Mesenchymal stem cell (in vitro differentiated cells and primary cell): Measurements from ENCODE around the gene PARD3B.

Source experiments
- DNase-seq: peaks from one replicate; pipeline ENCODE4 v3.0.0-alpha.2; 2013
- H2AFZ ChIP-seq: one replicate; pipeline ENCODE4 v1.6.1; 2013; ENCODE audit warnings: low read depth, mild to moderate bottlenecking, control low read depth, inconsistent platforms, low read length, moderate library complexity
- H2AK5ac ChIP-seq: 2 replicates; pipeline ENCODE4 v1.6.1; 2013; ENCODE audit warnings: low read length, moderate library complexity, mild to moderate bottlenecking, inconsistent platforms; ENCODE audit not compliant: severe bottlenecking
- H2BK120ac ChIP-seq: one replicate; pipeline ENCODE4 v1.6.1; 2013; ENCODE audit warnings: low read depth, mild to moderate bottlenecking, inconsistent platforms, low read length, moderate library complexity
- H2BK12ac ChIP-seq, 2 experiments: one replicate each; pipeline ENCODE4 v1.6.1; 2013; ENCODE audit warnings: inconsistent platforms in 2 of 2, low read length in 2 of 2, mild to moderate bottlenecking in 2 of 2, moderate library complexity in 2 of 2, control low read depth in 1 of 2
- H2BK15ac ChIP-seq: one replicate; pipeline ENCODE4 v1.6.1; 2013; ENCODE audit warnings: mild to moderate bottlenecking, low read depth, inconsistent platforms; ENCODE audit not compliant: poor library complexity, severe bottlenecking
- H2BK5ac ChIP-seq: 2 replicates; pipeline ENCODE4 v1.6.1; 2013; ENCODE audit warnings: low read depth, mild to moderate bottlenecking, low read length, control low read depth, inconsistent platforms; ENCODE audit not compliant: poor library complexity, severe bottlenecking
- H3K14ac ChIP-seq, 2 experiments: one replicate each; pipeline ENCODE4 v1.6.1; 2013; ENCODE audit warnings: inconsistent platforms in 2 of 2, low read length in 2 of 2, control low read depth in 1 of 2, mild to moderate bottlenecking in 1 of 2, moderate library complexity in 1 of 2
- H3K18ac ChIP-seq, 2 experiments: one replicate each; pipeline ENCODE4 v1.6.1; 2013; ENCODE audit warnings: inconsistent platforms in 2 of 2, low read length in 2 of 2, control low read depth in 1 of 2, low read depth in 1 of 2, mild to moderate bottlenecking in 1 of 2
- H3K23ac ChIP-seq, 2 experiments: one replicate each; pipeline ENCODE4 v1.6.1; 2013; ENCODE audit warnings: inconsistent platforms in 2 of 2, low read length in 2 of 2, mild to moderate bottlenecking in 2 of 2, moderate library complexity in 2 of 2, control low read depth in 1 of 2
- H3K27ac ChIP-seq: 2 replicates; pipeline ENCODE4 v1.5.1; 2013; ENCODE audit warnings: mild to moderate bottlenecking, moderate library complexity, low read length, control low read depth, inconsistent platforms; ENCODE audit not compliant: poor library complexity, severe bottlenecking
- H3K27me3 ChIP-seq, 2 experiments: 2 replicates each; pipeline versions ENCODE4 v1.6.1 to v1.7.0; 2013; ENCODE audit warnings: low read length in 2 of 2, mild to moderate bottlenecking in 2 of 2, moderate library complexity in 2 of 2, control low read depth in 1 of 2, inconsistent platforms in 1 of 2; ENCODE audit not compliant: control insufficient read depth in 1 of 2, insufficient read depth in 1 of 2
- H3K36me3 ChIP-seq, 2 experiments: 2 replicates each; pipeline versions ENCODE4 v1.6.1 to v1.7.0; 2013; ENCODE audit warnings: low read length in 2 of 2, control low read depth in 1 of 2, inconsistent platforms in 1 of 2, low read depth in 1 of 2, mild to moderate bottlenecking in 1 of 2; ENCODE audit not compliant: insufficient read depth in 2 of 2, control insufficient read depth in 1 of 2
- H3K4ac ChIP-seq, 2 experiments: one replicate each; pipeline ENCODE4 v1.6.1; 2013; ENCODE audit warnings: inconsistent platforms in 2 of 2, low read length in 2 of 2, mild to moderate bottlenecking in 2 of 2, moderate library complexity in 2 of 2, control low read depth in 1 of 2, low read depth in 1 of 2
- H3K4me1 ChIP-seq: 2 replicates; pipeline ENCODE4 v1.6.1; 2013; ENCODE audit warnings: low read depth, low read length, control low read depth; ENCODE audit not compliant: control insufficient read depth, insufficient read depth
- H3K4me2 ChIP-seq: 2 replicates; pipeline ENCODE4 v1.6.1; 2013; ENCODE audit warnings: low read length, mild to moderate bottlenecking, inconsistent platforms; ENCODE audit not compliant: poor library complexity, severe bottlenecking
- H3K4me3 ChIP-seq, 2 experiments: 2 replicates each; pipeline versions ENCODE4 v1.5.1 to v1.7.0; 2013; ENCODE audit warnings: low read length in 2 of 2, mild to moderate bottlenecking in 2 of 2, control low read depth in 1 of 2, low read depth in 1 of 2; ENCODE audit not compliant: insufficient read depth in 1 of 2
- H3K79me1 ChIP-seq: replicated peaks from 2 replicates; pipeline ENCODE4 v1.6.1; 2013; ENCODE audit warnings: mild to moderate bottlenecking, control low read depth, low read length, inconsistent platforms; ENCODE audit not compliant: poor library complexity, severe bottlenecking
- H3K9ac ChIP-seq: 2 replicates; pipeline ENCODE4 v1.7.0; 2013; ENCODE audit warnings: mild to moderate bottlenecking, low read length, moderate library complexity
- H3K9me3 ChIP-seq: 2 replicates; pipeline ENCODE4 v1.7.0; 2013; ENCODE audit warnings: mild to moderate bottlenecking, low read length; ENCODE audit not compliant: control insufficient read depth
- H4K8ac ChIP-seq: one replicate; pipeline ENCODE4 v1.6.1; 2013; ENCODE audit warnings: inconsistent platforms, mild to moderate bottlenecking, low read length, moderate library complexity
- H4K91ac ChIP-seq: one replicate; pipeline ENCODE4 v1.6.1; 2013; ENCODE audit warnings: mild to moderate bottlenecking, low read length, inconsistent platforms
- WGBS: methylation state at CpG from one replicate; pipeline ENCODE4 v1.1.7; 2013; ENCODE audit warnings: mixed read lengths; 5-methylcytosine and 5-hydroxymethylcytosine counted together

The PARD3B gene

DNA sequence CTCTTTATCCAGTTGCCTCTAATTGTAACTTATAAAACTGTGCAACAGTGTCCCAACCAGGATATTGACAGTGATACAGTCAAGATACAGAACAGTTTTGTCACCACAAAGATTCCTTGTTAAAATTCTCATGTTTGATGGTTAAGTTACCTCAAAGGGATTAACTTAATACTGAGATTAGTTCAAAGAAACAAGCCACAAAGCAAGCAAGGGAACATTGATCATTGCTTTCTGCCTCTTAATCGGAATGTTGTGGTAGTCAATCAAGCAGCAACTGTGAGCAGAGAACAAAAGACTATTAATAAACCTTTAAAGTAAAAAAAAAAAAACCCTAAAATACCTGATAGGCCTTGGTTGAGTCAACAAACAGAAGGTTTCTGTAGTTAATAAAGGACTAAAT, 352.3 kb downstream of the PARD3B start:
- WGBS = no CpG with 5 or more reads among the region's 1 CpG
- Histone ChIP-seq H3K9ac (no peak overlapping the region), H3K4me2 (no peak overlapping the region)

DNA sequence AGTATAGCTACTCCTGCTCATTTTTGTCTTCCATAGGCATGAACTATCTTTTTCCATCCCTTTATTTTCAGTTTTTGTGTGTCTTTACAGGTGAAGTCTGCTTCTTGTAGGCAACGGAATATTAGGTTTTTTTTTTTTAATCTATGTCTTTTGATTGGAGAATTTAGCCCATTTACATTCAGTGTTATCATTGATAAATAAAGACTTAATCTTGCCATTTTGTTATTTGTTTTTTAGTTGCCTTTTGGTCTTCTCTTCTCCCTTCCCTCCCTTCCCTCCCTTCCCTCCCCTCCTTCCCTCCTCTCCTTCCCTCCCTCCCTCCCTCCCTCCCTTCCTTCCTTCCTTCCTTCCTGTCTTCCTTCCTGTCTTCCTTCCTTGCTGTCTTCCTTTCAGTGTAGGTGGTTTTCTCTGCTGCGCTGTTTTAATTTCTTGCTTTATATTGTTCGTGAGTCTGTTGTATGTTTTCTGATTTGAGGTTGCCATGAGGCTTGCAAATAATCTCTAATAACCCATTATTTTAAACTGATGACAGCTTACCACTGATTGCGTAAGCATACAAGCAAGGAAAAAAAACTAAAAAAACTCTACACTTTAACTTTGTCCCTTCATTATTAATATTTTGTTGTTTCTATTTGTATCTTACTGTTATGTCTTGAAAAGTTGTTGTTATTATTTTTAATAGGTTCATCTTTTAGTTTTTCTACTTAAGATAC, 353.8 kb downstream of the PARD3B start:
- no CpG with 5 or more reads among the region's 4 CpGs for WGBS

More for the DNA sequence above, 352.3 kb downstream of the PARD3B start:
- Histone ChIP-seq H3K14ac (no peak overlapping the region), H4K91ac (no peak overlapping the region), H3K79me1 (peaks cover 6% of the 10 kb centered on the region), H4K8ac (no peak overlapping the region), H2AFZ (no peak overlapping the region), H3K18ac (no peak overlapping the region), H2BK5ac (no peak overlapping the region), H3K4ac (no peak overlapping the region), H3K4me3 (no peak overlapping the region), H3K4me1 (peaks cover 1% of the 10 kb centered on the region), H3K27me3 (no peaks in the 10 kb centered on the region), H3K9me3 (peaks cover 9% of the 10 kb centered on the region), H2AK5ac (no peak overlapping the region), H2BK15ac (no peak overlapping the region), H3K23ac (no peak overlapping the region), H3K27ac (no peak overlapping the region), H3K36me3 (no peaks in the 10 kb centered on the region), H2BK12ac (no peak overlapping the region), H2BK120ac (no peak overlapping the region)
- no peak for DNase-seq

DNA sequence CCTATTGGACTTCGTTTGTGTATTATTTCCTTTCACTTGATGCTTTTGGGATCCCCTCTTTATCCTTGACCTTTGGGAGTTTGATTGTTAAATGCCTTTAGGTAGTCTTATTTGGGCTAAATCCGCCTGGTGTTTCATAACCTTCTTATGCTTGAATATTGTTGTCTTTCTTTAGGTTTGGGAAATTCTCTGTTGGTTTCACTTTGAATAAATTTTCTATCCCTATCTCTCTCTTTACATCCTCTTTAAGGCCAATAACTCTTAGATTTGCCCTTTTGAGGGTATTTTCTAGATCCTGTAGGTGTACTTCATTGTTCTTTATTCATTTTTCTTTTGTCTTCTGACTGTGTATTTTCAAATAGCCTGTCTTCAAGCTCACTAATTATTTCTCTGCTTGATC, 354.7 kb downstream of the PARD3B start:
- H3K36me3 ChIP-seq = no peaks in the 10 kb centered on the region
- H2BK120ac ChIP-seq = no peak overlapping the region
- H3K9me3 ChIP-seq = peaks cover 9% of the 10 kb centered on the region
- no peak overlapping the region for H3K9ac ChIP-seq
- no peak overlapping the region for H3K27ac ChIP-seq
- no peak overlapping the region for H3K23ac ChIP-seq
- no peaks in the 10 kb centered on the region for H3K27me3 ChIP-seq
- H2BK15ac ChIP-seq = no peak overlapping the region
- H3K79me1 ChIP-seq = peaks cover 6% of the 10 kb centered on the region
- H2BK12ac ChIP-seq = no peak overlapping the region
- no peak overlapping the region for H3K18ac ChIP-seq
- no peak overlapping the region for H3K14ac ChIP-seq
- H2BK5ac ChIP-seq = no peak overlapping the region
- no peak overlapping the region for H2AK5ac ChIP-seq
- peaks cover 1% of the 10 kb centered on the region for H3K4me1 ChIP-seq
- WGBS = 80% methylated on average over 1 of the region's 2 CpGs
- DNase-seq = no peak
- H3K4ac ChIP-seq = no peak overlapping the region
- no peak overlapping the region for H4K91ac ChIP-seq
- no peak overlapping the region for H3K4me2 ChIP-seq
- H2AFZ ChIP-seq = no peak overlapping the region
- H3K4me3 ChIP-seq = no peak overlapping the region
- no peak overlapping the region for H4K8ac ChIP-seq

More for the DNA sequence above, 353.8 kb downstream of the PARD3B start:
- H2BK12ac ChIP-seq = no peak overlapping the region
- no peak overlapping the region for H4K91ac ChIP-seq
- no peak overlapping the region for H3K4me3 ChIP-seq
- no peak overlapping the region for H2BK5ac ChIP-seq
- H2AFZ ChIP-seq = no peak overlapping the region
- no peak overlapping the region for H3K14ac ChIP-seq
- no peak overlapping the region for H3K23ac ChIP-seq
- H3K9ac ChIP-seq = no peak overlapping the region
- no peak overlapping the region for H3K27ac ChIP-seq
- H2AK5ac ChIP-seq = no peak overlapping the region
- H3K9me3 ChIP-seq = peaks cover 9% of the 10 kb centered on the region
- H3K79me1 ChIP-seq = peaks cover 6% of the 10 kb centered on the region
- H4K8ac ChIP-seq = no peak overlapping the region
- no peaks in the 10 kb centered on the region for H3K36me3 ChIP-seq
- H3K4me2 ChIP-seq = no peak overlapping the region
- no peak overlapping the region for H3K4ac ChIP-seq
- DNase-seq = no peak
- no peak overlapping the region for H2BK15ac ChIP-seq
- H3K4me1 ChIP-seq = peaks cover 1% of the 10 kb centered on the region
- no peaks in the 10 kb centered on the region for H3K27me3 ChIP-seq
- H2BK120ac ChIP-seq = no peak overlapping the region
- H3K18ac ChIP-seq = no peak overlapping the region

- H3K4ac ChIP-seq = no peak overlapping the region
- no peak overlapping the region for H3K18ac ChIP-seq
- no peak overlapping the region for H3K4me3 ChIP-seq
- no peak overlapping the region for H2BK15ac ChIP-seq
- H3K9me3 ChIP-seq = peaks cover 9% of the 10 kb centered on the region
- H3K27ac ChIP-seq = no peak overlapping the region
- peaks cover 8% of the 10 kb centered on the region for H3K79me1 ChIP-seq
- H3K14ac ChIP-seq = no peak overlapping the region
- no peak overlapping the region for H3K4me2 ChIP-seq
- no peak overlapping the region for H2BK12ac ChIP-seq
- H4K91ac ChIP-seq = no peak overlapping the region
- H3K23ac ChIP-seq = no peak overlapping the region
- no peak overlapping the region for H2BK120ac ChIP-seq
- H3K27me3 ChIP-seq = no peaks in the 10 kb centered on the region
- H3K9ac ChIP-seq = no peak overlapping the region
- H2BK5ac ChIP-seq = no peak overlapping the region
- 48% methylated on average over 2 of the region's 2 CpGs for WGBS
- DNase-seq = no peak
- no peak overlapping the region for H4K8ac ChIP-seq
- no peaks in the 10 kb centered on the region for H3K36me3 ChIP-seq
- no peak overlapping the region for H2AK5ac ChIP-seq
- H2AFZ ChIP-seq = no peak overlapping the region
- peaks cover 1% of the 10 kb centered on the region for H3K4me1 ChIP-seq
These were observed 355.2 kb downstream of the PARD3B start for GRCh38 chr2:204900487-204900886.
